CD4-positive, alpha-beta T cell treated with Interleukin-21 for 1 hour (primary cell): ENCODE data around the gene BARHL1.
A peak's percentile ranks its signal among the peaks of the same experiment; 100 is the strongest.
"Not testable (repeated sequence)": the region's sequence is repeated elsewhere in the genome, so short reads cannot be mapped to it uniquely, and the experiment has no call there.

Experiments
- DNase-seq: peaks from one replicate; pipeline ENCODE4 v3.0.0-alpha.2; 2020

The BARHL1 gene

DNA sequence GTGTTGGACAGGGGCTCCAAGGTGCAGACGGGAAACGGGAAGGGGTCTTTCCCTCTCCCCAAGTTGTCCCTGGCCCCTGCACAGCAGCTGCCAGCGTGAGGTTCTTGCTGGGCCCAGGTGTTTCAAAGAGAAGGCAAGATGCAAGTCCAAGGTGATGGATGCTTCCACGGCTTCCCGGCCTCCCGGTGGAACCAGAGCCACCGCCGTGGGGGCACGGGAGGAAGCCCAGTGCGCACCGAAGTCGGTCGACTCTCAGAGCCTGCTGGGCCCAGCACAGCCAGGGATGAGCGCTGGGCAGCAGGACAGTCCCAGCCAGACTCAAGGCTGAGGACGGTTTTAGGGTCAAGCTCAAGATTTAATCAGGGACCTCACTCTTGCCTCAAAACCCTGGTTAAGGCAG is 25.2 kb upstream of the BARHL1 start:
- DNase-seq: no peak

DNA sequence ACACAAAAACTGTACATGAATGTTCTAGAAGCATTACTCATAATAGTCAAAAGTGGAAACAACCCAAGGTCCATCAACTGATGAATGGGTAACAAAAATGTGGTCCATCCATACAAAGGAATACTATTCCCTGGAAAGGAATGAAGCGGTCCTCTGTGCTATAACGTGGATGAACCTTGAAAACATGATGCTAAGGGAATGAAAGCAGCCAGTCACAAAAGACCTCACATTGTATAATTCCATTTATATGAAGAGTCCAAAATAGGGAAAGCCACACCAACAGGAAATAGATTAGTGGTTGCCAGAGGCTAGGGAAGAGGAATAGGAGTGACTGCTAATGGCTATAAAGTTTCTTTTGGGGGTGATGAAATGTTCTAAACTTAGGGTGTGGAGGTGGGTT is 22.7 kb upstream of the BARHL1 start:
- no peak for DNase-seq

DNA sequence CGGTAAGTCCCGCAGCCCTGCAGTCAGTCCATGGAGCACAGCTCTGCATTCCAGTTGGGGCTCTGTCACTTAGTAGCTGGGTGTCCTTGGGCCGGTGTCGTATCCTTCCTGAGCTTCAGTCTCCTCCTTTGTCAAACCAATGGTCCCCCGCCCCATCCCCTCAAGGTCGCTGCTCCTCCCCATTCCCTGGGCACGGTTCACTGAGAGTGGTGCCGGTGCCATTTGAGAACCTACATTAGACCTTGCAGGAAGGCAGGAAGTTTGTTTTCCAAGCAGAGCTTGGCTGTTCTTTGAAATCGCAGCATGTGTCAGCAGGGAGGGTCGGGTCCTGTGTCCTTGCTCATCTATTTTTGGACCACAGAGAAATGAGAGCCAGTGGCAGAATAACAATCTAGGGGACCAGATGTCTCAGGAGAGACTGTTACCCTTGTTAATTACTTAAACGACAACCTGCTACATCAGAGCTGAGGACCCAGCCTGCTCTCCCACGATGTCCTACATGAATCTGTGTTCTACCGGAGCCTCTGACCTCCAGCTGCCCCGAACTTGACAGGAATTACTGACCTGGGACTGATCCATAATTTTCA is 21.7 kb upstream of the BARHL1 start:
- no peak for DNase-seq

DNA sequence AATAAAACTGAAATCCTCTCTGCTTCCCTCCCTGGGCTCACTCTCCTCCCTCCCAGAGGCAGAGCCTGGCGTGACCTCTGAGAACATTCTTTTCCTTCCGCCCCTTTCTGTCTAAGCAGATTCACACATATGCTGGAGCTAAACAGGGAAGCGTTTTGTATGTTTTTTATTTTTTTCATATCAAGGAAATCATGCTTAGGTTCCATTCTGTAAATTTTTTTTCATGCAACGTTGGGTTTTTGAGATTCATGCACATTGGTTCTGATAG is 20.2 kb upstream of the BARHL1 start:
- no peak for DNase-seq

DNA sequence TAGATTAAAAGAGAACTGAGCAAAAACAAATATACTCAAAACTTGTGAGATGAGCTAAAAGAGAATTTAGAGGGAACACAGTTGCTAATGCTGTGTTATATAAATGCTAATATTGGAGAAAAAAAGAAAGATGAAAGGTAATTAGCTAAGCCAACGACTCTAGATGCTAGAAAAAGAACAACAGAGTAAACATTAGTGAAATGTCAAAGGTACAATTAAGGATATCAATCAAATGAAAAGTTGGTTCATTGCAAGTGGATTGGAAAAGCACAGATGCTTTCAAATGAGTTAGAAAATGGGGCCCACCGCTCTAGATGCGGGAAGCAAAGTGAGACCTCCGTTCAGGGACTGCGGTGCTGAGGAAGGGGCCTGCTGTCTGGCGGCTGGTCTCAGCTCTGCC is 17.9 kb upstream of the BARHL1 start:
- no peak for DNase-seq

DNA sequence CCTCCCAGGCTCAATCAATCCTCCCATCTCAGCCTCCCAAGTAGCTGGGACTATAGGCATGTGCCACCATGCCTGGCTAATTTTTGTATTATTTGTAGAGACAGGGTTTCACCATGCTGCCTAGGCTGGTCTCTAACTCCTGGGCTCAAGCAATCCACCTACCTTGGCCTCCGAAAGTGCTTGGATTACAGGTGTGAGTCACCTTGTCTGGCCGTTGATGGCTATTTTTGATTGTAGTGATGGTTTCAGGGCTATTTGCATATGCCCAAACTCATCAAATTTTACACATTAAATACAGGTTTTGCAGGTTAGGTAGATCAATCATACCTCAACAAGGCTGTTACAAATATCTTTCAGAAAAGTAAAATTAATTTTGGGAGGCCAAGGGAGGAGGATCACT is 13.6 kb upstream of the BARHL1 start:
- DNase-seq: not testable (repeated sequence)

DNA sequence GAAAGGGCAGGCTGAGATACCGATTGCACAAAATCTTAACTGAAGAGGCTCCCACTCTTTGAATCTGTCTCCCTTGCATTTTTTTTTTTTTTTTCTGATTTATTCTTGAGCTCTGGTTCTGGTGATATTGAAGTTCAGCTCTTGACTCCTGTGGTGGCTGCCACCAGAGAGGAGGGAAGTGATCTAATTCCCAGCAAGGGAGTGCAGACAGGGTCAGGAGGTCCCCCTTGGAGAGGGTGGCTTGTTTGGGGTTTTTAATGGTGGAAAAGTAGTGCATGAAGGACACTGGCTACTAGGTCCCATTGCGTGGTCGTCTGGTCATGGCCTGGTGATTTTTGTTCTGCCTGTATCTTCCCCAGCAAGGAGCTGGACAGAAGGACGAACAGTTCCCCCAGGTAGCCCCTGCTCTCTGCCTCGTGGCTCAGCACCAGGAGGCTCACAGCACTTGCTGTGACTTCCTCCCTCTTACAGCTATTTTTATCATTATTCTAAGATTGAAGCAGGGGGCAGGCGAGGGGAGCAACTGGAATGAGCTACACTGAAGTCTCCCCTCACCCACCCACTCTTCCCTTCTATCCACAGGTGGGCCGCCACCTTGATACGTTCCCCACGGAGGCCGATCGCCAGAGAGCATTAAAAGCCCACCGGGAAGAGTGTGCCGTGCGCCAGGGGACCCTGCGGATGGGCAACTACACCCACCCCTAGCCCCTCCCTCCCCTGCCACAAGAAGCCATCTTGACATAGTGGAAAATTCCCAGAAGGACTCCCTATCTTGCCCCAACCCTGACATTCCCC is 10.4 kb upstream of the BARHL1 start:
- DNase-seq: no peak

DNA sequence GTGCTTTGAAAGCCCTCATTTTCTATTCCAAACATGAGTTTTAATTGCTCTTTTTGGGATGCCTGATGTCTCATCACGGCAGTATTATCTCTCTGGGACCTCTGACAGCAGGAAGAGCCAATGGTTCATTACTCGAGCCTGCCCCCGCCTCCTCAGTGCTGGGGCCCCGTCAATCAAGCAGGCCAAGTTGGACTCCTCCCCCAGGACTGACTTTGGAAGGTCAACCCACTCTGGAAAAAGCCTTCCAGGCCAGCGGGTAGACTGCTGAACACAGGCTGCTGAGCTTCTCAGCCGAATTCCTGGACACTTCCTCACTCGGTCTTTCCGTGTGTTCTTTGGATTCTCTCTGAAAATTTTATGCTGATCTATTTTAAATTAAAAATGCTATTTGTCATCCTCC is 9.5 kb upstream of the BARHL1 start:
- no peak for DNase-seq

DNA sequence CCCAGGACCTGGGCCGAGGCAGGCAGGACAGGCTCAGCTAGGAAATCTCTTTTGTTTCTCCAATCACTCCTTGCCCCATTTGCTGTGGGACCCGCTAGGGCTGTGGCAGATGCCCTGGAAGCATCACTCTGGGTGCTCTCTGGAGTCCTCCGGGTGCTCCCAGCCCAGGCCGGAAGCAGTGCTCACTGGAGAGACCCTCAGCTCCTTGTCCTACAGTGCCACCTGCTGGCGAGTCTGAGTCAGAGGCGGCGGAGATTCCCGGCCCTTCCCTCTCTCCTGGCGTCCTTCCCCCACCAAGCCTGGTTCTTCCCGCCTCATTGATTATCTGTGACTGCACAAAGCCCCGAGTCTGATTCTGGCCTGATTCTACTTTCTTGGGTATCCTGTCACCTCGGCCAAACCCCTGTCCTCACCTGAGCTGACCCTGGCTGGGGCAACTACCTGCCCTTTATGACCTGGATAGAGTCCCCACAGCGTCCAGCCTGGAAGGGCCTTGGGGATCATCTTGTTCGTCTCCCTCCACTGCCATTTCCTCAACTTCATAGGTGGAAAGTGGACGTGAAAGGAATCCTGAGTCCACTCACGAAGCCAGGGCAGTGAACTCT is 7.3 kb upstream of the BARHL1 start:
- DNase-seq: peak; percentile 50

DNA sequence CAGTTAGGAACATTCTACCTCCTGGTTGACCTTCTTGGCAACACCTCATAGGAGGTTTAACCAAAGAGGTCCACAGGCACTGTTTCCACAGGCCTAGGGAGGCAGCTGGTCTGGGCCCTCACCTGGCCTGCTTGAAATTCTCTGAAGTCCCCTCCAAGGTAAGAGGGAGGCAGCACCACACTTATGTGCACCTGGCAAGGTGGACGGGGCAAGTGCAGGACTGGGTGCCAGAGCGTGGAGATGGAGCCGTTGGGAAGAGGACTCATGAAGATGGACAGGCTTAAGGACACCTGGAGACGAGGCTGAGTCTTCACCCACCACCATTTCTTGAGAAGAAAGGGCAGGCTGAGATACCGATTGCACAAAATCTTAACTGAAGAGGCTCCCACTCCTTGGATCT is 6.6 kb upstream of the BARHL1 start:
- no peak for DNase-seq

DNA sequence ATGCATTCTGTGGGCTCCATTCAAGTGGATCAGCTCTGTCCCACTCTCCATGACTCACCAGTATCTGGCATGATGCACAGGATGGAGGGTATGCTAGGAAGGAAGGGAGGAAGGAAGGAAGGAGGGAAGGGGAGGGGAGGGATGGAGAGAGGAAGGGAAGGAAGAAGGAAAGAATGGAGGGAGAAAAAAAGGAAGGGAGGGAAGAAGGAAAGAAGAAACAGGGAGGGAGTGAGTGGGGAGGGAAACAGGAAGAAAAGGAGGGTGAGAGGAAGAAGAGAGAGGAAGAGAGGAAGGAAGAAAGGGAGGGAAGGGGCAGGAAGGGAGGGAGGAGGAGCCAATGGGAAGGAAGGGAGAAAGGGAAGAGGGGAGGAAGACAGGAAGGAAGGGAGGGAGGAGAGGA is 5.3 kb upstream of the BARHL1 start:
- no peak for DNase-seq

DNA sequence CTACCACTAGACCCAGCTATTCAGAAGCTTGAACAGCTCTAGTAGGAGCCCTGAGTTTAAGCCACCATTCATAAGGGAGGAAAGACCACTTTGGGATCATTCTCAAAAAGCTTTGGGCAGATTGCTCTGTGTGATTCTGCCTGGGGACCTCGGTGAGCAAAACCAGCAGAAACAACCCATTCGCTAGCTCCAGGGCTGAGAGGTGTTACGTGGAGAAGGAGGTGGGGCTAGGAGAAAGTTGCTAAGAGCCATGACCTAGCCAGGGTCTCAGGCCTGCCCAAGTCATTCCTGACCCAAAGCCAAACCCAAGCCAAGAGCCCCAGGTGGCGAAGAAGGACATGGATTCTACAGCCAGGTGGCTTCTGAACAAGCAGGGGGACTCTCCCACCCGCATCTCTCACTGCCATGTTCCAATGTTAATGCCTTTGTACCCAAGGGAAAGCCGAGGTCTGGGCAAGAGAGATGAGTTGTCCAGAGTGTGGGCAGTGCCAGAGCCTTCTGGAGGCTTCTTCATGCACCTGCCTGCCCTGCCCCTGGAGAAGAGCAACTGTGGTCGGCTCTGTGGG is 4.0 kb upstream of the BARHL1 start:
- DNase-seq: no peak

DNA sequence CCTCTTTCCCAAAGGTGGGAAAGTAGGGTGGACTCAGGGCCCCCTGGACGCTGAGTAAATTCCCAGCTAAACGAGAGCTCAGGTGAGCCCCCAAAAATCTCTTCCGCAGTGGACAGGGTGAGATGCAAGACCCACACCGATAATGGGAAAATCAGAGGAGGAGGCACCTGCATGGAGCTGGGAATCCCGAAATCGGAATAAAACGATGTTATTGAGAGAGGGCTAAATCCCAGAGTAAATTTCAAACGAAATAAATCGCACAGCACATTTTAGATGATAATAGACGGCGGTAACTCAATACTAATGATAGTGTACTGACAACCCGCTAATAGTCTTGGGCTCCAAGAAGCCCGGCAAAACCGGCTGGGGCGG is 3.0 kb upstream of the BARHL1 start:
- DNase-seq: no peak

DNA sequence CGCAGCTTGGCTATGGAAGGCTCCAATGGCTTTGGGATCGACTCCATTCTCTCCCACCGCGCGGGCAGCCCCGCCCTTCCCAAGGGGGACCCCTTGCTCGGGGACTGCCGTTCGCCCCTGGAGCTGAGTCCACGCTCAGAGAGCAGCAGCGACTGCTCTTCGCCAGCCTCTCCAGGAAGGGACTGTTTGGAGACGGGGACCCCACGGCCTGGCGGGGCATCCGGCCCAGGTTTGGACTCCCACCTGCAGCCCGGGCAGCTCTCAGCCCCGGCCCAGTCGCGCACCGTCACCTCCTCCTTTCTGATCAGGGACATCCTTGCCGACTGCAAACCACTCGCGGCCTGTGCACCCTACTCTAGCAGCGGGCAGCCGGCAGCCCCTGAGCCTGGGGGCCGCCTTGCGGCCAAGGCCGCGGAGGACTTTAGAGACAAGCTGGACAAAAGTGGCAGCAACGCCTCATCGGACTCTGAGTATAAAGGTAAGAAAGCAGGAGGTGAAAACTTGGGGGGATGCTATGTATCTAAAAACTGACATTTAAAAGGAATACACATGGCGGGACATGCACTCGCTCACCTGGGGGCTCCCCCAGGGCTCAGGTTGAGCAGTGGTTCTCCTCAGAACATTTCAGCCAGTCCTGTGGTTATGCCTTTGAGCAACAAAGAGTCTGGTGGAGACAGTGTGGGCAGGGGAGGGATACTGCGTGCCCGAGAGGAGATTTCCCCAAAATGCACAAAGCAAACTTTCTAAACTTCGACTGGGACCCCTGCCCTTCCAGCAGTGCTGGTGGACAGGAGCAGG is 579 bp downstream of the BARHL1 start:
- no peak for DNase-seq

DNA sequence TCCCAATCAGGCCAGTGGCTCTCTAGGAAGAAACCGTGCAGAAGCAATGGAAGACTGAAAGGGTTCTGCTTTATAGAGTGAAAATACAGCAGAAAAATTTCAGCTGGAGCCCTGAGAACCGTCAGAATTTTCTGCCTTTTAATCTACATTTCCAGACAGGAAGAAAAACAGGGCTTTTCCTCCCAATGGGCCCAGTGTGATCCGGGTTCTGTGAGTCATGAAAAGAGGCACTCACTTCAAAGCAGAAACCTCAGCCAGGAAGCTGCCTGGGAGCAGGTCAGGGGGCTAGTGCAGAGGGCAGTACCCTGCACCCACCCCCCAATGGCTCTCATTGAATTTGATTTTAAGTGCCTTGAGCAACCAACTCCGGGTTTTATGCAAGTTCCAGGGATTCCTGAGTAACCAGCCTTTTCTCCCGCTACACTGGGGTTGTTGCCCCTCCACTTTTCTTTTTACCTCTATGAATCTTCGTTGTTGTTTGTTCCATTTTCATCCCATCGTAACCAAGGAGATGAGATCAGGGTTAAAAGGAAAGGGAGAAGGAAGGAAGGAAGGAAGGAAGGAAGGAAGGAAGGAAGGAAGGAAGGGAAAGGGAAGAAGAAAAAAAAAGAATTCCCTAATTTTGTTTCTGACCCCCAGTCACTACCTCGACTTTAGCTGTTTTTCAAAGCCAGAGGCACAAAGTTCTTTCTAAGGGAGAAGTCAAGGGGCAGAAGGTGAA is 1.3 kb downstream of the BARHL1 start:
- DNase-seq: no peak

DNA sequence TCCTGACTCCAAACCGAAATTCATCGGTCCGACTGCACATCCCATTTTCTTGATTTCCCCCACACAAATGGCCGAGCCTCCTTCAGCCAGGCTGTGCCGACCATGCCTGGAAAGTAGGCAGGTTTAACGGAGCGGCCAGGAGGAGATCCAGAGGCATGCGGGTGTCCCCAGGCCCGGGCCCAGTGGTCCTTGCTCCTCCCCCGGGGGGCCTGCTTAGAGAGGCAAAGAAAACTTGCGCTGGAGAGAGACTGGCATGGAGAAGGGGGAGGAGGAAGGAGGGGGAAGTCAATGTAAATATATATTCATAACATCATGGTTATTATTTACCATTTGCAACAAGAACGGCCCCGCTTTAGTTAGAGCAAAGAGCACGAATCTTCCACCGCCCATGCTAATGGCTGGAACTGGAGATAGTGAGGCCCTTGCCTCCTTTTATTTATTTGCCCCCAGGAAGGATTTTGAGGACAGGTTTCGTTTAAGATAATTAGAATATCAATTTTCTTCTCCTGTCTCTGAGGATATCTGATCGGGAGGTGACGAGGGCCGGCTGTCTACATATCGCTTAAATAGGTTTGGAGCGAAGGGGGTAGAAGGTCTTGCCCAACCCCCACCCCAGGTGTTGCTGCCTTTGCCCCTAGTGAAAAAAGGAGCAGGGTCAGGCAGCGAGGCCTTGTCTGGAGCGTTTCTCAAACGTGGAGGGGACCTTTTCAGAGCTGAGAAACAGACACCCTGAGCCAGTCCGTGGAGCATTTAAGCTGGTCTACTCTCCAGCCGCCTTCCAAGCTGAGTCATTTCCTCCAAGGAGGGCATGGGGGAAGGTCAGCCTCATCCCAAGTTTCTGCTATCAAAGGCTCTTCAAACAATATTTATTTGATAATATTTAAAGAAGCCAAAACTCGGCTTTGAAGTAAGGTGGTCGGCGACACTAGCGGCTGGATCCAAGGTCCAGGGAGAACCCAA is 2.5 kb downstream of the BARHL1 start:
- DNase-seq: no peak

DNA sequence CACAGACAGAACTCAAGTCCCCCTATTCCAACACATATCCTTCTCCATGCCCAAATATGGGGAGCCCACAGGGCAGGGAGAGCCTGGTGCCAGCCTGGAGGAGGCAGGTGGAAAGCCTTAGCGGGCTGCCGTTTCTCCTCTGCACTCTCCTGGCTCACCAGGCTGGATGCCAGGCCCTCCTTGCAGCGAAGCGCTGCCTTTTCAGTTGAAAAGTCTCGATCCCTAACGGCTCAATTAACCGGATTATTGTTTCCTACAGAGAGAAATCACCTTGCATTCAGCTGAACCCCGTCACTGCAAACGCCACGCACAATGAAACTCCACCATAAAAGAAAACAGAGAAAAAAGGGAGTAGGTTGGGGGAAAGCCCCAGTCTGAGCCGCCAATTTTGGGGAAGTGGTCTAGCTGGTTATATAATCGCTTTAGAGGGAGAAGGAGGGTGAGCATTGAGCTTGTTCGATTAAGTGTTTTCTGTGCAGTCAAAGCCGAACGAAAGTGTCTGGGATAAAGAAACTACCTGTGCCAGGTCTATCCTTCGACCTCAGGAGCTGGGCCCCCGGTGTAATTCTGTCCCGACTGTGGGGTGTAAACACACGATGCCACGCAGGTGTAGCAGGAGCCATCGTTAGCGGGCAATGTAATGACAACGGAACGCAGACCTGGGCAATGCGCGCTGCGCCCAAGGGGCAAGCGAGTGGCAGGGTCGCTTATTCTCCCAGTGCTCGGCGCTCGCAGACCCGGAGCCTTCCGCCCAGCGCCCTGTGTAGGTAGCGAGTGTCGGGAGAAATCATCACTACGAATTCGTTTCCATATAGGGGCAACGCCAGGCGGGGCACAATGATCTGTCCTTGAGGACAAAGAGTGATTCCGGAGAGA is 3.8 kb downstream of the BARHL1 start:
- no peak for DNase-seq

DNA sequence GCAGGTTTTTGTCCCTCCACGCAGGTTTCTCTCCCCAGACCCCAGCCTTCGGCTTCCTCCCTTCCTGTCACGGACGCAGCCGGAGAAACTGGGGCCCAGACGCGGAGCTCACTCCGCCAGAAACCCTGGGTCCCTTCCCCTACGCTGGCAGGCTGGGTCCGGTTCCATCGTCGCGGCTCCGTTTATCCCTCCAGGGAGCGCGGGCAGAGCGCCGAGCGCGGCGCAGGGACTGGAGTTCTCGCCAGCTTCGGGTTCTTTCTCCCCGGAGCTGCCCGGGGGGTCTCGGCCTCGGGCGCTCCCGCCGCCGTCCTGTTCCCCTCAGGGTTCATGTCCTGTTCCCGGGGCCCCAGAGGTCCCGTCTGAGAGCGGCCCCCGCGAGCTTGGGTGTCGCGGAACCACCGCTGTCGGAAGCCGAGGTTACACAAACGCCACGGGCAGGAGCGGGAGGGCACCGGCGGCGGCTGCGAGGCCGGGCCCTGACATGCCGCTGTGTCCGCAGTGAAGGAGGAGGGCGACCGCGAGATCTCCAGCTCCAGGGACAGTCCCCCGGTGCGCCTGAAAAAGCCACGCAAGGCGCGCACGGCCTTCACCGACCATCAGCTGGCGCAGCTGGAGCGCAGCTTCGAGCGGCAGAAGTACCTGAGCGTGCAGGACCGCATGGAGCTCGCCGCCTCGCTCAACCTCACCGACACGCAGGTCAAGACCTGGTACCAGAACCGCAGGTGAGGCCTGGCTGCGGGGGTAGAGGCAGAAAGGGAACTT is 4.6 kb downstream of the BARHL1 start:
- DNase-seq: no peak

DNA sequence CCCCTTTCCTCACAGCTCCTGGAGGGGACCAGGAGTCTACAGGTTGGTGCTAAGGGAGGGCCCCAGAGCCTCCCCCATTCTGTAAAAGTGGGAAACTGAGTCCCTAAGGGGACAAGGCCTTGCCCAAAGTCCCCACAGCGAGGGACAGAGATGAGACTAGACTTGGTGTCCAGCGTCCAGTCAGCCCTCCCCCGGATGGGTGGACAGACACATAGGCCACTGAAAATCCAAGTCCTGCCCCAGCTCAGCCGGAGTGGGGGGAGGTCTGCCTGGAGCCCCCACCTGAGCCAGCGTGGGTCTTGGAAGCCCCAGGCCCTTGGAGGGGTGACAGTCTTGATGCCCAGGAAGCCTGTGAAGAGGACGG is 5.2 kb downstream of the BARHL1 start:
- DNase-seq: no peak

DNA sequence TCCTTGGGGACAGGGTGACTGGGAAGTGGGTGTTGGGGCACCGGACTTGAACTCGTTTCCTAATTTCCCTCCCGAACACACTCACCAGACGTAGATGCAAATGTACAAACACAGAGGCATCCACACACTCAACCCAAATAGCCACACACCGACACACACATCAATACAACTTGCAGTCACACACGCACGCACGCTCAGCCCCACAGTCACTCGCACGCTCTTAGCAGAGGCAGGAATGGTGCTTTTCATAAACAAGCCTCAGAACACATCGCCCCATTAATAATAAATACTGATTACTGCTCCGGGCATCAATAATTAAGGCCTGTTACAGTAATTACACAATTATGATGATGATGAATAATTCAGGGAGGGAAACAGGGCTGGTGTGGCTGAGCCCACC is 5.7 kb downstream of the BARHL1 start:
- no peak for DNase-seq
